Measurements from ENCODE around the gene BRCC3.

BRCC3 gene

DNA sequence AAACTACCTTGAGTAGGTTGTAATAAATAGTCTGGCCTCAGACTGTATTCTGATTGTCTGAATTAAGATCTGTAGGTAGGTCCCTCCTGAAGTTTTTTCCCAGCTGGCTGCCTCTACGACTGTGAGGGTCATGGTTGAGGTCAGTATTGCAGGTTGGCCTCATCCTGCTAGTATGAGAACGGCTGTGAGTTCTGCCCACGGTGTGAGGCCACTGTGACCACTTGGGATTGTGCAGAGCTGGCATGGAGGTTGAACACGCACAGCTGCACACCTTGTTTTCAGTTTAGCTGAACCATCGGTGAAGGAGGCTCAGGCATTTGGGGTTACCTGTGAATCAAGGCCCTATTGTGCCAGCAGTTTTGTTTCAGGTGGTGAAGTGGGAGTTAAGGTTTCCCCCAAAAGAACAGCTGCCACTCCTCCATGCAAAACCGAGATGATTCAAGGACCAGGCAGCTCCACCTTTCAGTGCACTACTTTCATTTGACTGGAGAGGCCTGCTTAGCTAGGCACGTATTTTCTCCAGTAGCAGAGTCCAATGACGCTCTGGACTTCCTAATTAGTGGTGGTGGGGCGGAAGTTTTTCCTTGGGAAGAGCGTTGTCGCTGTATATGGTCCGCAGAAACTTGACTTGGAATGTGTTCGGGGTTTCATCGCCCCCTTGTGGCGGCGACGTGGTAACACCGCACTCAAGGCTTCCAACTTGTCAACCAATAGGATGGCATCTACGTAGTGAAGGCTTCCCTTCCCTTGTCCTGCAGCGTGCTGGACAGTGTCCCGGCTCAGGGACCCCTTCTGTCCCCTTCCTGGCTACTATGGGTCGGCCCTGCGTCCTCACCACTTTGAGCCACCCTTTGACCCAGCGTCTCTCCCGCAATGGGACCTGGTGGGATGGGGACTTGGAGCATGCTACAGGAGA lies 14.2 kb upstream of the BRCC3 start:
- peak; percentile 36 for DNase-seq (ENCODE audit: low read depth, low spot score)

DNA sequence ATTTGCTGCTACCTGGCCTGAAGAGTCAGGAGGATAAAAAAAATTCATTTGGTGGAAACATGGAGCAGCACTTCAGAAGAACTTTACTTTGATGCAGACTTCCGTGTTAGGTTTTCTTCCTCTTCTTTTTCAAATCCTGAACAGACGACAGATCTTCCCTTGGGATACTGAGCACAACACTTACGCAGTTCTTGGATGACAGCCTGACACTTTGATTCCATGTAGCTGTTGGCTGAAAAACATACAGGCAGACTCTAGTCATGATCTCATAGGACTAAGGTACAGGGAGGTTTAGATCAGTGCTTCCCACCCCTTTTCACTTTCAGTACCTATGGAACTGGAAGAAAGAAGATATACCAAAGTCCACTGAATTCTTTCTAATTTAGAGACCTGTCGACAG lies 9.5 kb upstream of the BRCC3 start:
- no peak for DNase-seq (ENCODE audit: low read depth, low spot score)

DNA sequence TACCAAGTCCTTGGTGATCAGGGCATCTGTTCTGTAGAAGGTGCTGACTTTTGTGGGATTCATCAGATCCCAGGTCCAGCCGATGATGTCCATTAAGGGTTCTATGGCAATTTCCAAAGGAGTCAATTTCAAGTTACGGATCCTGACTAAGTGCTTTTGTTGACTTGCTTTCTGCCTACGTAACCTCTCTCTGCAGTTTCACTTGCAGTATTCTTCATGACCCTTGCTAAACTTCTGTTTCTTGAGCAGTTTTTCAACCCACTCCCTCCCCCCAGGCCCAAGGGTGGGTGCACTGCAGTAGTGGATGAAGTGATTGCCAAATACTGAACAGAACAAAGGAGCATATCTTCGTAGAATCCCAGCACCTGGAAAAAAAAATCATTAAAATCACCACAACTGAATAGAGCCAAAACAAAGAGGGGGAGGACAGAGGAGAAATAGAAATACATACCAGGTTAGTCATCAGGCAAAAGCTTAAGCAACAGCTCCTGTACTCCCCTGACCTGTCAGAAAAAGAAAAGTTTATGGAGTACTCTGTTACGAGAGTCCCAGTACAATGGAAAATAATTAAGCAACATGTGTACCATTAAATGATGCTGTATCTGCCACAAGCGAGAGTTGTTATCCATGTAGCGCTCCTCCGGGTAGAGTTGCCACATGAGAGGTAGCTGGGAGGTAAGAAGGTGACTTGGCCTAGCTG lies 6.1 kb upstream of the BRCC3 start:
- DNase-seq (ENCODE audit: low read depth, low spot score): no peak

DNA sequence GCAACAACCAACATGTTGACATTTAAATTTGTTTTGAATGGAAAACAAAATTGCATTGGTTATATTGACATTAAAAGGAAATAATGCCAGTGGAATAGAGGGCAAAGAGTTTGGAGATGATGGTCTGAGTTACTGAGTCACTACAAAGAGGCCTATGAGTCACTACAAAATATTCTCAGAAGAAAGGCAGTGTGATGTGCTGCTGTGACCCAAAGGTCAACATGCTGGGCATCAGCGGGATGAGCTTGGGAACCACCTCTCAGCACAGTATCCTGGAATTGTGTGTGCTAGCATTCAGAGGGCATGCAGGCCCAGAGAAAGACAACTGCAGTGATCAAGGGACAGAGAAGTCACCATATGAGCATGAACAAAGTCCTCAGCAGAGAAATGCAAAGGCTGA lies 3.1 kb upstream of the BRCC3 start:
- DNase-seq (ENCODE audit: low read depth, low spot score): no peak

DNA sequence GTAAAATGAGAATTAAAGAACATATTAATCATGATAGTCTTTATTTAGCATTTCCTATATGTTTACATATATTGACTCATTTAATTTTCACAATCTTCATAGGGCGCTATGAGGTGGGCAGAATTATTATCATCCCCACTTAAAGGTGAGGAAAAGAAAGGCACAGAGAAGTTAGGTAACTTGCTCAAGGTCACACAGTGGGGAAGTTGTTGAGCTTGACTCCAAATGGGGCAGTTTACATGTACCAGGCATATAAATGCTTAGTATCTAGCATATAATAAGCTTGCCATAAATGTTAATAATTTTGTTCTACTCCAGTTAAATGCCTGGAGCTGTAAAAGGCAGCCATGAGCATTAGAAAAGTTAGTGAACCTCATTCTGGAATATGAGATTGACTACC lies 1.9 kb upstream of the BRCC3 start:
- no peak for DNase-seq (ENCODE audit: low read depth, low spot score)

DNA sequence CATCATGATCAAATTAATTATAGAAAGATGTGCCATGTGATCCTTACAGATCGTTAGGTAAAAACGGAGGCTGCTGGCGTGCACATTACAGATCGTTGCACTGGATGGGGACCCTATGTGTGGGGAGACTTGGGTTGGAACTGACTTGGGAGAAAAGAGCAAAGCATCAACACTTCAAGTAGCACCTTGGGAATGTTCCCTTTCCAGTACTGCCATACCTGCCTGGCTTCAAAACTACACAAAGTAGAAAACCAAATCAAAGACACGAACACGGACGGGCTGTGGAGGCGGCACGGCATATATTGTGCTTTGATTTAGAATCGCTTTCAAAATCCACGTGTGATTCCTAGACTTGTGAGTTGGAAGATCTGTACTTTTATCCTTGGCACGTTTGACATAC lies 1.3 kb upstream of the BRCC3 start:
- no peak for DNase-seq (ENCODE audit: low read depth, low spot score)

DNA sequence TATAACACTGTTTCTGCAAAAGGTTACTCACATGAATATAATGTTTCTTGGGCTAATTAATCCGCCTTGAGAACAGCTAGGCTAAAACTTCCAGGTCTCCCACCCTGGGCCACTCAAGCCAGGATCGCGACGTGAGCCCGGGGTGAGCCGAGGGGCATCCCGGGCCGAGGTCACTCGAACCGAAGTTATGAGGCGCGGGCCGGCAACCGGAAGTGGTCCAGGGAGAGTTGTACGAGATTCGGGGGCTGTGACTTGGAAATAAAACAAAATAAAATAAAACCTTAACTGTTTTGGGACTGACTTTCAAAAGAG lies 689 bp upstream of the BRCC3 start:
- no peak for DNase-seq (ENCODE audit: low read depth, low spot score)

DNA sequence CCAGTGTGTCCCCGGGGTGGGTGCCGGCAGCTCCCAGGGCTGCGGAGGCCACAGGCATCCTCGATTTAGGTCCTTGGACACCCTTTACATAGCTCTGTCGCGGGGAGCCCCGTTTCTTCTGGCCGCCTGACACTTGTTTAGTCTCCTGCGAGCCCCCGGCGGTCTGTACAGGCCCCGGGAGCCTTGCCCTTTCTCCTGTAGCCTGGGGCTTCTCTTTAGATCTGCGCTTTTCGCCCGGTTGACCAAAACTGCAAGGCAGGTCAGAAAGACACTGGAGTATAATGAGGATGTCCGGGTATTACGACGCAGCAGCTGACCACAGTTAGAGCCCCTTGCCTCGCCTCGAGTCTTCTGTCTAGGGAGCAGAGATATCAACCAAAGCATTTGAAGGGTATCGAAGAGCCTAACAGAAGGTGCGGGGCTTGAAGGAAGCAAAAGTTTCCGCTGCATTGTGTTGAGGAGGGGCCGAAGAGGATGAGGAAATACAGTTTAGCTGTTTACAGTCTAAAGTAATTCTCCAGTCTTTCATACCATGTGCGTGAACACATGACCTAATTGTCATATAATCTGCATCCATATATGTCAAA lies 479 bp downstream of the BRCC3 start:
- no peak for DNase-seq (ENCODE audit: low read depth, low spot score)

DNA sequence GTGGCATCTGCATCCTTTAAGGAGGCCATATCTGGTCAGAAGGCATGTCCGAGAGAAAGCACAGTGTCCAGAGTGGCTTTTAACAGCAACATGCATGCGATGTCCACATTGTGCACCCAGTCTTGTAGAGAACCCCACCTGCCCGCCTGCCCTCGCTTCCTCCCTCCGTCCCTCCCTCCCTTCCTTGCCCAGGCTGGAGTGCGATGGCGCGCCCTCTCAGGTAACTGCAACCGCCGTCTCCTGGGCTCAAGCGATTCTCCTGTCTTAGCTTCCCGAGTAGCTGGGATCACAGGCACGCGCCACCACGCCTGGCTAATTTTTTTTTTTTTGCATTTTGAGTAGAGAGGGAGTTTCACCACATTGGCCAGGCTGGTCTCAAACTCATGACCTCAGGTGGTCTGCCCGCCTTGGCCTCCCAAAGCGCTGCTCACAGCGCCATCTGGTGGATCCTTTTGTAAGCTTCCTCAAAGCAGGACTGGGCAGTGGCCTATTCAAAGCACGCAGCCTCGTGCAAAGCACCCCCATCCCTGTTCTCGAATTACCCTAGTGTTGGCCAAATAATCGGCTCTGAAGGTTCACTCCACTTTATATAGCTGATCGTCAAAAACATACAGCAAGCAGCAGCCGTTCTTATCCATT lies 15.0 kb downstream of the BRCC3 start:
- DNase-seq (ENCODE audit: low read depth, low spot score): no peak

DNA sequence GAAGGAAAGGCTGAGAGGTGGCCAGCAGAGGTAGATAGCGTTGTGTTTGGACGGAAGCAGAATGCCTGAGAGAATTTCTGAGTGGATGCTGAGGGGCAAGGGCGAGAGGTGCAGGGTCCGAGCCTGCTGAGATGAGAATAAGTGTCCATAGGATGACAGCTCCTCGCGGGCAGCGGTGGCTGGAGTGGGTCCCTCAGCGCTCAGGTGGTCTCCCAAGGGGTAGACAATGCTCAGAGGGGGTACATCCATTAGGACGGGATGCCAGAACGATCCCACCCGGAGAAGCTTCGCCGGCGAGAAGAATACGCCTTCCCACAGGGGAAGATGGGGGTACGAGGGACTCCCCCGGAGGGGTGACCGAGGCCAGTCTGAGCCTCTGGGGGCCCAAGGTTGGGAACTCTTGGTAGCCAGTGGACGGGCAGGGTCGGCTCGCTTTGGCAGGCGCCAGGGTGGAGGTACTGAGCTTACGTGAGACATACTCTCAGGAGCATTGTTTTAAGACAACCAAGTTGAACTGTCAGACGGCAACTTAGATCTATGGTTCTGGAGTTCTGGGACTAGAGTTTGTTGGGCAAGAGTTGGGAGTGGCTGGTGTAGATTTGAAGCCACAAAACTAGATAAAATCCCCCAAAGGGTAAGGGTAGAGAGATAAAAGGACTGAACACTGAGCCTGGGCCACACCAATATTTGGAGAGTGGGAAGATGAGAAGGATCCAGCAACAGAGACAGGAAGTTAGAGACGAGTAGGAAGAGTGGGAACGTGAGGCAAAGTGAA lies 15.8 kb downstream of the BRCC3 start:
- no peak for DNase-seq (ENCODE audit: low read depth, low spot score)

DNA sequence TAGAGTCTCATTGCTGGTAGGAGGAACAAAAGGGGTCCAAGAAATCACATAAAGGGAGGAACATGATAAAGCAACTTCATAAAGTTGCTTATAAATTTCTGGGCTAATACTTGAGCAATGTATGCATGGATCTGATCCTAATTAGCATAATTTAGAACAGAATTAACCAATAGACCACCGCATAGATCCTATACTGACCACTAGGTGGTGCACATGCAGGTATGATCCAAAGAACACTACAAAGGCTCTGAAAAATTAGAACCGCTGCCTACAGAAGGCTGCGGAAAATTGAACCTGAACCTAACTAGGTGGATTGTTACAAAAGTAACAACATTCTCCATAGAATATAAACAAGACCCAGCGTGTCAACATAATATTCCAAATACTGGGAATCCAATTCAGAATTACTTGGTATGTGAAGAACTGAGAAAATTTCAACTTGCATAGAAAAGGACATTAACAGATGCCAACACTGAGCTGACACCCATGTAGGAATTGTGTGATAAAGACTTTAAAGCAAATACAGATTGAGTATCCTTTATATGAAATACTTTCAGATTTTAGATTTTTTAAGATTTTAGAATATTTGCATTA lies 23.3 kb downstream of the BRCC3 start:
- DNase-seq (ENCODE audit: low read depth, low spot score): no peak

DNA sequence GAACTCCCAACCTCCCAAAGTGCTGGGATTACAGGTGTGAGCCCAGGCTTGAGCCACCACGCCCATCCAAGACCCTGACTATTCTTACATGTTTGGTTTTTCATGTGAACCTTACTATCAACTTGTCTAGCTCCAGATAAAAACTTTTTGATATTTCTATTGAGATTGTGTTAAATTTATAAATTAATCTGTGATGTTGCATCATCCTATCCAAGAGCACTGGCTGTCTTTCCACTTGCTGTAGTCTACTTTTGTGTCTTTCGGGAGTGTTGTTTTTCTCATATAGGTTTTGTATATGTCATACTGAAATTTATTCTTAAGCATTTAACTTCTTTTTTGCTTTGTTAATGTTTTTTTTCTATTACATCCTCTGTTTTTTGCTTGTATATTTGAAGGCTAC lies 34.6 kb downstream of the BRCC3 start:
- DNase-seq (ENCODE audit: low read depth, low spot score): no peak

DNA sequence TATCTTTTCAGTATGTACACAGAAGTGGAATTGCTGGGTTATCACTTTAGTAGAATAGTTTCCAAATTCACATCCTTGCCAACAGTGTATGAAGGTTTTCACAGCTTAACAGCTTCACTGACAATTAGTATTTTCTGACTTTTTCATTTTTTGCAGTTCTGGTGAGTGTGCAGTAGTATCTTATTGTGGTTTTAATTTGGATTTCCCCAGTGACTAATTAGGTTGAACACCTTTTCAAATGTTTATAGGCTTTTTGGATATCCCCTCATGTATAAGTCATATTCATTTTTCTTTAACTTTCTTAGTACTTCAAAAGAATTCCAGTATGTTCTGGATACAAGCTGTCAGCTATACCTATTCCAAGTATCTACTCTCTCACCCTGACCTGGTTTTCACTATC lies 37.1 kb downstream of the BRCC3 start:
- DNase-seq (ENCODE audit: low read depth, low spot score): no peak

DNA sequence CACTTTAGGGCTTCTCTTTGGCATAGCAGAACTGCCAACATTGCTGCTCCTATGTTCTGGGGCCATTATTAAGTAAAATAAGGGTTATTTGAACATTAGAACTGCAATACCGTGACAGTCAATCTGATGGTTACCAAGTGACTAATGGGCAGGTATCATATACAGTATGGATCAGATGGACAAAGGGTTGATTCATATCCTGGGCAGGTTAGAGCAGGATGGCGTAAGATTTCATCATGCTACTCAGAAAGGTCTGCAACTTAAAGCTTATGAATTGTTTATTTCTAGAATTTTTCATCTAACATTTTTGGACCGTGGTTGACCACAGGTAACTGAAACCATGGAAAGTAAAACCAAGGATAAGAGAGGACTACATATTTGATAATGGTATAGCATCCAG lies 40.9 kb downstream of the BRCC3 start:
- no peak for DNase-seq (ENCODE audit: low read depth, low spot score)

DNA sequence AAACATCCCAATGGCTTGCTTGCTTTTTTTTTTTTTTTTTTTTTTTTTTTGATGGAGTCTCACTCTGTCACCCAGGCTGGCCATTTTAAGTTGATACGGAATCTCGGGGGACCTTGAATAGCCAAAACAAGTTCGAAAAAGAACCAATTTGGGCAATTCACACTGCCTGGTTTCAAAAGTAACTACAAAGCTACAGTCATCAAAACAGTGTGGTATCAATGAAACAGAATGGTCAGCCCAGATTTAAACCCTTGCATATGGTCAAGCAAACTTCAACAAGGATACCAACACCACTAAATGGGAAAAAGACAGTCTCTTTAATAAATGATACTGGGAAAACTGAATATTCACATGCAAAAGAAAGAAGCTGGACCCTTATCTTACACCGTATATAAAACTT lies 41.8 kb downstream of the BRCC3 start:
- no peak for DNase-seq (ENCODE audit: low read depth, low spot score)

DNA sequence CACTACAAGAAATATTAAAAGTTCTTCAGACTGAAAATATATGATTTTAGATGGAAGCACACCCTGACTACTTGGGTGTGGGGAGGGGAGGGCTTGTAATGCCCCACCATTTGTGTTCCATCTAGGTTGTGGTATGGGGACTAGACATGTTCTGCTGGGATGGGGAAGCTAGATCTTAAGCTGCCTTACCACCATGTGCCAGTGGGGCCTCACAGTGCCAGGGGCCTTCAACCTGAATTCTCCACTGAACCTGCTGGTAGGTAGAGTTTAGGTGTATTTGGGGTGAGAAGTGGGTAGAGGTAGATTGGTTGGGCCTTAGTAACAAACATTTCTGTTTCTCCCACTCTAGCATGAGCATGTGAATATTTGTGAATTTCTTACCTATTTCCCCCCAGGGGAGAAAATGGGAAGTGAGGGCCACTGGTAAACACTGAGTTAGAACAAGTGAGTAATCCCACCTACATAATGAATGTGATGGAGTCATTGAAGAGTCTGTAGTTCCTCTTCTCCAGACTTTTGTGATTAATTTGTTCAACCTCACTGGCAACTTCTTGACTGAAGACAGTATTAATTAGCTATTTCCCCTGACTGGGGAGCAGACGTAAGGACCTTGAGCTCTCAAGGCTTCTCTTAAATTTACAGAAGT lies 44.0 kb downstream of the BRCC3 start:
- no peak for DNase-seq (ENCODE audit: low read depth, low spot score)

DNA sequence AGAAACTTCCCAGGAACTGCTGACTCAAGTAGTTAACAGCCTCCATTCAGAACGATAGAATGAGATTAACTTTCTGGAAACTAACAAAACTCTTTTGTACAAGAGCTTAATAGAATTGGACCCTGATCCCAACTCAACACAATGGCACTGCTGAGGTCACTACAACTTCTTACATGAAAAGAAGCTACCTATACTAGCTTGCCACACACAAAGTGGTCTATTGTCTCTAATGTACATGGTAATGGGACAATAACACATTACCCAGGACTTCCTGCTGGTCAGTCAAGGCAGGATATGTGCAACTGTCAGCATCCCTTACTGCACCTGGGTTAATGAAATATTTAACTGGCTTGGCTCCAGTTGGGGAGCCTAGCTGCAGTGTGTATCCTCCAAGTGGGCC lies 56.2 kb downstream of the BRCC3 start:
- DNase-seq (ENCODE audit: low read depth, low spot score): no peak

DNA sequence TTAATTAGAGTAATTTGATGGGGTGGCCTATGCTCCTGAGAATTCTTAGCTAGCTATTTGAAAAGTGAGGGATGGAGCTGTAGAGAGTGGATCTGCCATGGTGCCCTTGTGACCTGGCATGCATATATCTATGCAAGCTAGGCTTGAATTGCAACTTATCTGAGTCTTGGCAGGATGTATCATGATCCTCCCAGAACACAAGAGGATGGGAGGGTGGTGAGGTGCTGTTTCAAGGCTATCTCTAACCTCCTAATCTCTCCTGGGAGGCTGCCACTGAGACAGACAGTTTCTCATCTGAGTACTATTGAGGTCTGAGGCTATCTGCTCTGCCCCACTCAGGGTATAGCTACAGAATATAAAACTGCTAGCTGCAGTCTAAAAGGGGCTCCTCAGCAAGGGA lies 56.6 kb downstream of the BRCC3 start:
- DNase-seq (ENCODE audit: low read depth, low spot score): no peak

DNA sequence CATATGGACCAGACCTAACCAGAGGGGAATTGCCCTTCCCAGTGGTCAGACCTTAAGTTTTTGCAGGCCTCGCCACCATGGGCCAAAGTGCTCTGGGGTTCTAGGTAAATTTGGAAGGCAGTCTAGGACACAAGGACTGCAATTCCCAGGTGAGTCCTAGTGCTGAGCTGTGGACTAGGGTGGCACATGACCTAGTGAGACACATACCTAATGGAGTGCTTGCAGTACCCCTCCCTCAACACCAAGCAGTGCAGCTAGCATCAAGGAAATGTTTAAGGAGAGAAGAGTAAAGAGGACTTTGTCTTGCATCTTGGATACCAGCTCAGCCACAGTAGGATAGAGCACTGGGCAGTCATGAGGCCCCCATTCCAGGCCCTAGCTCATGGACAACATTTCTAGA lies 60.8 kb downstream of the BRCC3 start:
- DNase-seq (ENCODE audit: low read depth, low spot score): no peak

DNA sequence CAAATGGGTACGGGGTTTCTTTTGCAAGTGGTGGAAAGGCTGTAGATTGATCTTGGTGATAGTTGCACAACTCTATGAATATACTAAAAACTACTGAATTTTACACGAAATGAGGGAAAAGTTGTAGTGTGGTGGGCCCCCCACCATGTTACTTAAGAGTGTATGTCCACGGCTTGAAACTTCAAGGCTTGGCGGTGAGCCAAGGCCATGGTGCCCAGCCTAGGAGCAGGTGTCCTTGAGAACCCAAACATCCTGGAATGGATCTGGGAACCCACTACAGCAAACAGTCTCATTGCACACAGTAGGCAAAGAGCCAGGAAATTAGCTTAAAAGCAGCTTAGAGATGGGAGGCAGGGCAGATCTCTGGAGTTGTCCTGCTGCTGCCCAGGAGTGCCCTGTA lies 62.9 kb downstream of the BRCC3 start:
- no peak for DNase-seq (ENCODE audit: low read depth, low spot score)
